HG03039 (cell line): ENCODE measurements around the gene SARDH.

ENCODE experiments used
- ATAC-seq: cut with Tn5 transposase; IDR thresholded peaks from one replicate; pipeline ENCODE4 v1.9.1; 2021; ENCODE audit warnings: mild to moderate bottlenecking, moderate library complexity; ENCODE audit not compliant: unreplicated experiment

Gene SARDH

DNA sequence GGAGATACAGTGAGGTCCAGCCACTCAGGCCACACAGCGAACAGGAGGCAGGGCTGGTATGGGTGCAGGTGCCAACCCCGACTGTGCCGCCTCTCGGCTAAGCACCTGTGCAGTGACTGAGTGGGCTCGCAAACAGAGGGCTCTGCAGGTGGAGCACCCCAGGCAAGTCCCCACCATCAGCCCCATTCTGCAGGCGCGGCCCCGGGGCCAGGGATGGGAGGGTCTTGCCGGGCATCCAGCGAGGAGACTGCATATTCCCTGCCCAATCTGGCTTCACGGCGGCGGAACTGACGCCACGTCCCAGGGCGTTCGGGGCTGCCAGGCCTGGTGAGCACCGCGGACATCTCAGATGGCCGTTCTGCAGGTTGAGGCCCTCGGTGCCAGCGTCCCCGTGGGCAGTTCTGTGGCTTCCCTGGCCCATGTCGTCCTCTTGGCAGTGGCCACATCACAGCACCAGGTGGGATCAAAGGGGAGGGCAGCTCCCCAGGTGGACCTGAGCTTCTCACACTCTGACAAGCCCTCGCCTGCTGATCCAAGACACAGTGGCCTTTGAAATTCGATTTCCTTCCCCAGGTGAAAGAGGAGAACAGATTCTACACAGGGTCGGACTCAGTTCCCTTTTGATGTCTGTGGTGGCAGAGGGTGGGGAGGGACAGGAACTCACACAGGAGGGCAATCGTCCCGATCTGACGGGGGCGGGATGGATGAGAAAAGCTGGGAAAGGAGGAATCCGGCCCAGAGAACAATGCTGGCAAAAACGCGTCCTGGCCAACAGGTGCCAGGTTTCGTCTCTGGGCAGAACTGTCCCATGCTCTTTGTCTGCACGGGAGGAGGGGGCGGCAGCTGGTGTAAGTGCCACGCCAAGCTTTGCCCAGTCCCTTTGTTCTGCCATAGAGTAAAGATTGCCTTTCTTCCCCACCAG, 83.2 kb downstream of the SARDH start:
- ATAC-seq = no peak

DNA sequence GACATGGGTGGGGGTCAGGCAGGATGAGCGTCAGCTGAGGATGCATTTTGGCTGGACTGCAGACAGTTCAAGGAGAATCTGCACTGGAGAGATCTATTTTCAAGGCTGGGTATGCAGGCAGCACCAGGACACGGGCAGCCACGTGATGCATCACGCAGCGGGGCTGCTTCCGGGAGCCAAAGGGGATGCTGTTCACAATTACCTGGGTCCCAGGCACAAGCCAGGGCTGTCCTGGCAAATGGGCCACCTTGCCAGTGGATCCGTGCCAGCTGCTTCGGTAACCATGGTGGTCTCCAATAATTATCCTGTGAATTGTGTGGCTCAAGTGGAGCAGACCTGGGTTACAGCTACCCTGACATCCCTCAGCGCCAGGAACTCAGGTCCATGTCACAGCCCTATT, 84.5 kb downstream of the SARDH start:
- ATAC-seq = no peak

DNA sequence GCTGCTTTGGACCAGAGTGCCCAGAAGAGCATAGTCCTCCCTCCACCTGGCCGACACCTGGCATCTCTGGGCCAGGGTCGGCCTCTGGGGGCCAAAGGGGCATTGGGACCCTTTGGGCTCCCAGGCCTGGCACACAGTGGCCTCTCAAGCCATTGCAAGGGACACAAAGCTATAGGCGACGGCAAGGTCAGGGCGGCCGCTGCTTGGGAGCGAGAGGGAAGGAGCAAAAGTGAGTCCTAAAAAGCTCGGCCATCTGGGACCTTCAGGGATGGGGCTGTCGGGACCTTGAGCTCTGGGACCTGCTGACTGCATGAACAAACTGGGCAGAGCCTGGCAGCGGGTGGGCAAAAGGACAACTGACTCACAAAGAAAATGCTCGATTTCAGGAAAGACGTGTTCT, 88.1 kb downstream of the SARDH start:
- no peak for ATAC-seq

DNA sequence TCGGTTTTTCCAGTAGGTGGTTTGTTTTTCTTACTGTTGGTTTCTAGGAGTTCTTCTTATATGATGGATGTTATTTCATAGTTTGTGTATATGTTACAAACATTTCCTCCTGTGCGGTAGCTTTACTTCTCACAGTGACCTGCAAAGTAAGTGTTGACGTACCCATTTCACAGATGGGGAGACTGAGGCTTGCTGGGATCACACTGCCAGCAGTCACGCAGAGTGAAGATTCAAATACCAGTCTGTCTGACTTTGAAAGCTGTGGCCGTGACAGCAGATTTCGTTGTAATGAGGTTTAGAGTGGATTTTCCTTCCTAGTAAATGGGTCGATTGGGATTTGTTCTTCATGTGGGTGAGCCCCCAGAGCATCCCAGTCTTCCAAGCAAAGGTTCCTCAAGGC, 89.0 kb downstream of the SARDH start:
- ATAC-seq = no peak

DNA sequence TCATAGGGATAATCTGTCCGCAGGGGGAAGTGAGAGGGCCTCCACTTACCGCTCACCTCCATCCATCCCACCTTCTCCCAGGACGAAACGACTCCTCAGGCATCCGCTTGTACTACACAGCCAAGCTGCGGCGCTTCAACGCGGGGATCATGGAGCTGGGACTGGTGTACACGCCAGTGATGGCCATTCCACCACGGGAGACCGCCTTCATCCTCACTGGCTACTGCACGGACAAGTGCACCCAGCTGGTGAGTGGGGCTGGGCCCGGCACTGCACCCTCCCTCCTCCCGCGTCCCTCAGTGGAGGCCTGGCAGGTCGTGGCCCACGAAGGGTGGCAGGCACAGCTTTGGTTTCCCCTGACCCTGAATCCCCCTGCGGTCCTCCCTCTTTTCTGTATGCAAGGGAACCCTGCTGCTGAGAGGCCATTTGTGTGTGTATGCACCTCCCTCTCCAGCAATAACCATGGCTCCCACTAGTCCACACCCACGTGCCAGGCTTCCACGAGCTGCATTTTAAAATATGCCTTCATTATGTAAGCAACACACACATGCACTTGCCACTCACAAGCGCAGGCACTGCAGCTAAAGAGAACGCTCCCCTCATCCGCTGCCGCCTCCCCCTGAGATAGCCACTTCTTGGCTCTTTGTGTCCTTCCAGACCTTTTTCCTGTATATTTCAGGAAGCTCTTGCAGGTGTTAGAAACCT, 90.2 kb downstream of the SARDH start:
- ATAC-seq = no peak

DNA sequence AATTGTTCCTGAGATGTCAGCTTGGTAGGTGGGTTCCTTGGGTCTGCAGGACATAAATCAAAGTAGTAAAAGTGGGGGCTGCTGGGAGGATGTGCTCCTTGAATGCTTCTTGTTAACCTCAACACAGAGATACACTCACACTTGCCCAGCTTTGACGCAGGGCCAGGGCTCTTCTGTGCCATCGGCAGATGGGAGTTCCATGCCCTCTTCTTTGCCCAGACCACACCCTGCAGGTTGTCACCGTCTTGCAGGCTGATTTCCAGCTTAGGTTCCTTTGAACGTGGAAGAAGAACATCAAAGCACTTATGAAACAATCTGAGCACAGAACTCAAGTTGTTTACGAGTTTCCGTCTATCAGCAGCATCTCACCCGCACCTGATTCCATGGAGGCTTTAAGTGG, 91.0 kb downstream of the SARDH start:
- ATAC-seq = no peak

DNA sequence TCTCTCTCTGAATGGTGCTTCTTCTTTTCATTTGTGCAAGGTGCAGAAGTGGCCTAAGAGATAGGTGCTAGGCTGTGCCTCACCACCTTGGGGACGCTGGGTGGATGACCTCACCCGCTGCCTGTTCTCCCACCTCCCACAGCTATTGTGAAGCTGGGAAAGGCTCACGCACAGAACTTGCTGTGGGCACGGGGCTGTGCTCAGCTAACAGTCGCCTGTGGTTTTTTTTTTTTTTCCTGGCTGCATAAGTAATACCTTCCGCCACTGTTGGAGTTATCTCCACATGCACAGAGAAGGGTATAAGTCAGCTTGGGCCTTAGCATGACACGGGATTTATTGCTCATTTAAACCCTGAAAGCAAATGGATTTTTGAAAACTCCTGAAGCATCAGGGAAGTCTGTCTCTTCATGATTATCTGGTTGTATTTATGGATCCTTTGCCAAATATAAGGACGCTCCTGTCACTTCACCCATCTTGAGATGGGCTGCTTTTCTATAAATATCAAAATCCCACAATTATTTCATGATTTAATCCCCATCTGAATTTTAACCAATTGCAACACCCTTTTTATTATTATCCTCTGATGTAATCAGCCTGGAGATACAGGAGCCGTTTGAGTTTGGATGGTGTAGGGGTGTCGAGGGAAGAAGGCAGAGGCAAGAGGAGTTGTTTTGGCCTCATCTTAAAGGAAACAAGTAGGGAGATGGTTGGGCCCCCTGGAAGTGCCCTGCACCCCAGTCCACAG, 93.0 kb downstream of the SARDH start:
- no peak for ATAC-seq

DNA sequence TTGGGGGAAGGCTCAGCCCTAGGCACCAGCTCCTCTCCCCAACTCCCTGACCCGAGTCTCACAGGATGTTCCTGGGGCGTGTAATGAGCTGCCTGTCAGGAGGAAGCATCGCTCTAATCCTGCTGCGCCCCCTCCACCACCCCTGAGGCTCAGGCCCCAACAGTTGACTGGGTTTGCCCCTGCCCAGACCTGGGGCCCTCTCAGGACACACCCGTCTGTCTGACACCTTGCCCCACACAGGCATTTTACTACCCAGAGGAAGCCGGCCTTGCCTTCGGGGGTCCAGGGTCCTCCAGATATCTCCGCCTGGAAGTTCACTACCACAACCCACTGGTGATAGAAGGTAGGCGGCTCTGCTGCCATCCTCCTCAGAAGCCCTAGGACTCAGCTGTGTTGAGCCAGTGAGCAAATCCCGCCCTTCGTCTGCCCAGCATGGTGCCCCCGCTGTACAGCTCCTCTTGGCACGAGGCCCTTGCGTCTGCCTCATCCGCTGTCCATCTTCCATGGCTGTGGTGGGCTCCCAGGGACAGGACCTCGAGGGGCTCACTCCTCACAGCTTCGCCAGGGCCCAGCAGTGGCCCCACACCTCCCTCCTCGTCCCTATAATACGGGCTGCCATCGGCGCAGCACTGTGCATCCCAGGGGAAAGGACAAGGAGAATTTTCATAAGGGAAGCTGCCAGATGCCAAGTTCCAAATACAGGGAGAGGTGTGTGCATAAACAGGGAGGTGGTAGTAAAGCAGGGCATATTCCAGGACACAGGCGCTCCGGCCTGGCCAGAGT, 94.0 kb downstream of the SARDH start:
- no peak for ATAC-seq

DNA sequence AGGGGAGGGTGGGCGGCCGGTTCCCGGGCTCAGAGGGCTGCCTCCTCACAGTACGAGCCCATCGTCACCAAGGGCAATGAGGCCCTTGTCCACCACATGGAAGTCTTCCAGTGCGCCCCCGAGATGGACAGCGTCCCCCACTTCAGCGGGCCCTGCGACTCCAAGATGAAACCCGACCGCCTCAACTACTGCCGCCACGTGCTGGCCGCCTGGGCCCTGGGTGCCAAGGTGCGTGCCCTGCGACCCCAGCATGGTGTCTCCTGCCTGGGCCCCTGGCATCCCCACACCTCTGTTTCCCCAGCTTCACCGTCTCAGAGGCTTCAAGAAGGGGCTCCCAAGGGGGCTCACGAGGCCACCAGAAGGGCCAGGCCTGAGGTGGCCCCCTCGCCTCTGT, 94.8 kb downstream of the SARDH start:
- ATAC-seq = no peak

DNA sequence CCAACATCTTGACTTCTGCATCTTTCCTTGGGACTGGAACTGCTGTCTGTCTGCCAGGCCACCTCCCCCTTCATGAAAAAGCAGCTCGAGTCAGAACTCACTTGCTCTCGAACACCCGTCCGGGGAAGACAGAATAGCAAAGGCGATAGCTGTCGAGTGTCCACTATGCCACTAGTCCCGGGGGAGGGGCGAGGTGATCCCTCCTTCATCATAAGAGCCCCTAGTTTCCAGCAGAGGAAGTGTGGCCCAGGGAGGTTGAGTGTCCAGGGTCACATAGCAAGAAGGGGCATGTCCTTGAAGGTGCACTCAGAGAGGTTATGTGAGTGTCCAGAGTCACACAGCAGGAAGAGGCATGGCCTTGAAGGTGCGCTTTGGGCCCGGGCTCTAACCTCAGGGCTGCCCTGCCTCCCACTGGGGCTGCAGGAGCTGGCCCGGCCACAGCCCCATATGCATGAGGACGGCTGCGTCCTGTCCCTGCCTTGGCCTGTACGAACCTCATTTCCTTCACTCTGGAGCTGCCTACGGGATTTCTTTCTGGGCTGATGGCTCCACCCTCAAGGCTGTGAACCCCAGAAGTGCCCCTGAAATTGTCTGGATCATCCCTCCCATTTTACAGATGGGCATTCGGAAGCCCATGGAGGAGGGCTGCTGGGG, 95.3 kb downstream of the SARDH start:
- ATAC-seq = no peak

DNA sequence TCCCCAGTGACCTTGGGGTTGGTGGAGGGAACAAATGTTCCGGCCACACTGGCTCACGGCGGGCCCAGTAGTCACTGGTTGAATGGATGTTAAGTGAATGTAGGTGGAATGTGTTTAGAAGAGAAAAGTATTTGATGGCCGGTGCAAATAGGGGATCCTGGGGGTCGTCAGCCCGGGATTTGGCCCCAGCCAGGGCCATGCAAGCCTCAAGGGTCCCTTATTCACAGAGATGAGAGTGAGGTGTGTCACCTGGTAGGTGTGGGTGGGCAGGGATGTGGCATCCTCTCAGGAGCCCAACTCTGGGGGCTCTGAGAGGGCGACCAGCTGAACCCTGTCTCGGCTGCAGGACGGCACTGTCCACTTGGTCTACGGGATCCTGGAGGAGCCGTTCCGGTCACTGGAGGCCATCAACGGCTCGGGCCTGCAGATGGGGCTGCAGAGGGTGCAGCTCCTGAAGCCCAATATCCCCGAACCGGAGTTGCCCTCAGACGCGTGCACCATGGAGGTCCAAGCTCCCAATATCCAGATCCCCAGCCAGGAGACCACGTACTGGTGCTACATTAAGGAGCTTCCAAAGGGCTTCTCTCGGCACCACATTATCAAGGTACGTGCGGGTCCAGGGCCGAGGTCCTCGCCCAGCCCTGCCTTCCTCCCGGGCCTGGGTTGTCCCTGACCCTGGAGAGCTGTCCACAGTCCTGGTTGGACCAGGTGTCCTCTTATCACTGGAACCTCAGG, 96.1 kb downstream of the SARDH start:
- no peak for ATAC-seq

DNA sequence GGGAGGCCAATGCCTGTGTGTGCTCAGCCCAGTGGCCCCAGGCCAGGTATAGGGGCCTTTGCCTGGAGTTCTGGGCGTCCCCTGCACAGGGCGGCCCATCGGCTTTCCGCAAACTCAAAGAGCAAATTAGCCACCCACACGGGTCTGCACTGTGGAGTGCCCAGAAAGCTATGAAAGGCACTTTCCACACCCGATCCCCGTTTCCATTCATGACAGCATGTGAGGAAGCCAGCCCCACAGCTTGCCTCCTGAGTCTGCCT, 96.8 kb downstream of the SARDH start:
- no peak for ATAC-seq

DNA sequence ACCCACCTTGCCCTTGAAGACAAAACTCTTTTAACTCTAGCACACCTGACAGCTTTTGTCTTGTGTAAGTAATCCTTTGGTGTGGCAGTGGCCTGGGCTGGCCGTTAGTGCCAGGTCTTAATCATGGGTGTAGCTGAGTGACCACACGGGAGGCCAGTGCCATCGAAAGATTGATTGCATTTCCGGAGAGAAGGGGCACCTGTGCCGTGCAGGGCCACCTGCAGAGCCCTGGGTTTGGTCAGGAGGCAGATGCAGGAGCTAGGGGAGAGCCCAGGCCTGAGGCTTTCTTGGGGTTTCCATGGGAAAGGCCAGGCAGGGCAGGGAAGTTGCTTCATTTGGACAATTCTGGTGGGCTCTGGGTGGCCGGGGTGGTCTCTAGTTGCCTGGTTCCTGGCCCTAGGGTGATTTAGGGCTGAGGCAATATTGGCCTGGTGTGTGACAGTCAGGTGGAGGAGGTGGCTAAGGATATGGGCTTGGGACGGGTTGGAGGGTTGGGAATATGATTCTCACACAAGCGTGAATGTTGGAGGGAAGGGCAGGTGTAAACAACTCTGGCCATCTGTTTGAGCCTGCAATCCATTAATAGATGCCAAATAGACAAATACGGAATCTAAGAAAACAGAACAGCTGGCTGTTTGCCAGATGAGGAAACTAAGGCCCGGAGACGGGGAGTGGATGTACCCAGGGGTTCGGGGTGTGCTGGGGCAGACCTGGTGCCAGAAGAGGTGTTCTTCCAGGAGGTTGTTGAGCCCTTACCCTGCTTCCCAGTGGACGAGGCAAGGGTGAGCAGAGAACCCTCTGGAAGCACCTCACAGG, 97.4 kb downstream of the SARDH start:
- ATAC-seq = no peak

DNA sequence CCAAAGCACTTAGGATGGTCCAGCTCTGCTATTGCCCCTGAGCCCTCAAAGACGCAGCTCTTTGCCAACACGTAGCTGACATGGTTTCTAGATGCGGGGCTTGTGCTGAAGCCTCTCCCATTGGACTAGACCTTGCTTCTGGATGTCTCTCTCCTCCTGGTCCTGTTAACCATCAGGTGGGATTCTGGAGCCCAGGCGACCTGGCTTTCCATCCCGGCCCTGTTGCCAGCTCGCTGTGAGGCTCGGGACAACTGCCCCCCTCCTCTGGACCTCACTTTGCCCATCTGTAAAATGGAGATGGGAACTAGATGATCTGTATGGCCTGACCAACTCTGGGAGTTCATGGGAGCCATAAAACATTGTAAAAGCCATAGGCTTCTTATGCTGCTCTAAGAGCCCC, 98.0 kb downstream of the SARDH start:
- ATAC-seq = no peak

DNA sequence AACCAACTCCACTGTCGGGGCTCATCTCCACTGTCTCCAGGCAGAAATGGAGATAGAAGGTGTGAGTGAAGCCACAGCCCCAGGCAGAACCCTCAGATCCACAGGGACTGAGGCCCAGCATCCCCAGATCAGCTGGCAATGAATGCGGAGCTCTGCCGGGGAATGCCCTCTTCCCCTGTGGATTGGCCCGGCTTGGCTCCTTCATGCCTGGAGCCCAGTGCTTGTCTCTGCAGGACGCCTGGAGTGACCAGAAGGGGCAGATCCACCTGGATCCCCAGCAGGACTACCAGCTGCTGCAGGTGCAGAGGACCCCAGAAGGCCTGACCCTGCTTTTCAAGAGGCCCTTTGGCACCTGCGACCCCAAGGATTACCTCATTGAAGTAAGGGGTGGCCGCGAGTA, 98.5 kb downstream of the SARDH start:
- ATAC-seq = no peak

DNA sequence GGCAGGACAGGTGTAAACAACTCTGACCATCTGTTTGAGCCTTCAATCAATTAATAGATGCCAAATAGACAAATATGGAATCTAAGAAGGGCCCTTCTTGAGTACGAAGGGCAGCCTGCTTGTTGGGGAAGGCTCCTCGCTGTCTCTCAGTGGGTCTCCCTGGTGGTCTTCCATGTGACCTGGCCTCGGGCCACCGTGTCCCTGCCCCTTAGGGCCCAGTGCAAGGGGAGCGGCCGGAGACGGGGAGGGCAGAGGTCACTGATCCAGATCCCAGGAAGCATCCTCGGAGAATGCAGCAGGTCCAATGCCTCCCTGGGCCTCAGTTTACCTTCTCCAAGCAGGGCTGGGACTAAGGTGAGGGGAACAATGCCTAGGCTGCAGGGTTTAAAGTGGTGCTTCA, 99.4 kb downstream of the SARDH start:
- ATAC-seq = no peak

DNA sequence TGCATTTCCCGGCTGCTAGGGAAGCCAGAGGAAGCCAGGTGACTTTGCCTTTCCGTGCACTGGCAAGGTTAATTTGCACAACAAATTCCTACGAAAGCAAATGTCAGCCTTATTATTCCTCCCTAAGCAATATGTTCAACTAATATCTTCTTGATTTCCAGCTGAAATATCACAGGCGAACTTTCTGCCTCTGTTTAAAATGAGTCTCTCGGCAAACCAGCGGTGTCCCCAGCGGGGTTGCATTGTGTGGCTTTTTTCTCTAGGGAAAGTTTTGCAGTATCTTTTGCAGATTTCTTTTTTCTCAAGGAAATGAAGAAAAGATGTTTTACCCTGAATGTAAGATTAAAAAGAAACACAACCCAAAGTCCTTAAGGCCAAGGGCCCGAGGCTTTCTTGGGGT, 100.1 kb downstream of the SARDH start:
- ATAC-seq = no peak

DNA sequence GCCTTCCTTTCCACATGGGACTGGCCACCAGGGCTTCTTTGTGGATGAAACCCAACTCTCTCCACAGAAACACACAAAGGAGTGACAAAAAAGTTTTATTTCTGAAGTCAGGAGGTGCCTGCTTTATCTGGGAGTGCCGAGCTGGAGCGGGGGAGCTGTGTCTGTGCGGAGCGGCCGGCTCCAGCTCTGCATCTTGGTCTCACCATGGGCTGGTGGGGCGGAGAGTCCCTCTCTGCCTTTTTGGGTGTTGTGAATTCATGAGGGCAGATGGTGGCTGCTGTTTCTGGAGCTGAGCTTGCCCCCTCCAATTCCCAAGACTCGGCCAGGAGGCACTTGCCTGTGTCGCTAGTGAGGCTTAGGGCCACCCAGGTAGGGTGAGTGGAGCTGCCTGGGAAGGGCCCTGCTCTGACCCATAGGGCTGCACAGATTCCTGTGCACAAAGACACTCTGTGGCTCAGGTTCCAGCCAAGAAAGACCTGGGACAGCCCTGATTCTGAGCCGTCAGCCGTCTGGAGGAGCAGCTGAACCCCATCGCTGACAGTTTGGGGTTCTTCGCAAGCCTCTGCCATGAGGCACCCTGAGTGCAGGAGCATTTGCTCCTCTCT, 100.6 kb downstream of the SARDH start:
- no peak for ATAC-seq

DNA sequence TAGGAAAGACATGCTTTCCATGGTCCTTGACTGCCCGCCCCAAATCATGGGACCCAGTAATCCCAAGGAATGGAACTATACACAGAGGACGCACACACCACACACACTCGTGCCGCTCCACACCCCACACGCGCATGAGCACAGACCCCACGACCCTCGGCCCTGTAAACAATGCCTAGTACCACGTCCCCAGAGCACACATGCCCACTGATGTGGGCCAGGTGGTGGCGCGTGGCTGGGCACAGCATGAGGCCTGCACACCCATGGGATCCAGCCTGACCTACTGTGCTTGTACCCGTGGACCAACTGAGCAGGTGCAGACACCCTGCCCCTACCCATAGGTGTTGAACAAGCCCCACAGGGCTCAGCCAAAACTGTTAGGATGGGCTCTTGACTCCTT, 101.2 kb downstream of the SARDH start:
- ATAC-seq = no peak
